ENCODE results near the gene PAX3. TPM values are rescaled to one million over a fixed set of nuclear protein-coding genes. Genes with fewer than 3 reads are reported as not detected.
A peak's percentile ranks its signal among the peaks of the same experiment; 100 is the strongest.

The PAX3 gene
- total and polyA plus RNA-seq, 9 donors = 0.19 to 2.2 (median 0.45) TPM

GRCh38 chr2:222242532-222242931, 56.3 kb downstream of the PAX3 start:
- no peak overlapping the region for H3K4me3 ChIP-seq (ENCODE audit: low read length)
- no peaks in the 10 kb centered on the region for H3K9me3 ChIP-seq (replicated peaks; ENCODE audit: control insufficient read depth, low read depth, low read length)
- DNase-seq = no peak
- H3K27me3 ChIP-seq (ENCODE audit: control insufficient read depth, insufficient read depth, low read length) = peaks cover 14% of the 10 kb centered on the region
- no peaks in the 10 kb centered on the region for H3K36me3 ChIP-seq (ENCODE audit: control insufficient read depth, insufficient read depth, low read length)
- no peak overlapping the region for H3K27ac ChIP-seq (ENCODE audit: low read length)
- H3K4me1 ChIP-seq (ENCODE audit: control insufficient read depth, insufficient read depth, low read length) = no peaks in the 10 kb centered on the region

- Histone ChIP-seq H3K36me3 (ENCODE audit: control insufficient read depth, insufficient read depth, low read length) (no peaks in the 10 kb centered on the region), H3K27ac (ENCODE audit: low read length) (no peak overlapping the region), H3K4me3 (ENCODE audit: low read length) (no peak overlapping the region), H3K27me3 (ENCODE audit: control insufficient read depth, insufficient read depth, low read length) (peaks cover 14% of the 10 kb centered on the region), H3K9me3 (replicated peaks; ENCODE audit: control insufficient read depth, low read depth, low read length) (no peaks in the 10 kb centered on the region), H3K4me1 (ENCODE audit: control insufficient read depth, insufficient read depth, low read length) (no peaks in the 10 kb centered on the region)
- WGBS (ENCODE audit: insufficient coverage) = 29% methylated on average over 1 of the region's 10 CpGs
- no peak for DNase-seq
Observed at GRCh38 chr2:222241128-222241870, 57.5 kb downstream of the PAX3 start.

DNA sequence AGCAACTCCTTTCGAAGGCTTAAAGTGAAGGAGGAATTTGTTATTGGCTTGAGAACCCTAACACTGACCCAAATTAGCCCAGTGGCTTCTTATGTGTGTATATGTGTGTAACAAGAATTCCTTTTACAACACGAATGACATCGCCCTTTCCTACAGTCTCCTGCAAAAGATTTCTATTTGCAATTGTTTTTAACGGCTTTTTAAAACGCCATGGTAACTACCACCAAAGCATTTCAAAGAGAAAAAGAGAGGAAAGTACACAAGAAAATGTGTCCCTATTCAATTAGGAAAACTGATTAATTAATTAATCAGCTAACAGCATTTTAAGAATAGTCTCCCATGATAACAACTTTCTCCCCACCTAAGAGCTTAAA, 58.1 kb downstream of the PAX3 start:
- Histone ChIP-seq H3K36me3 (ENCODE audit: control insufficient read depth, insufficient read depth, low read length) (no peaks in the 10 kb centered on the region), H3K4me3 (ENCODE audit: low read length) (no peak overlapping the region), H3K27ac (ENCODE audit: low read length) (no peak overlapping the region), H3K27me3 (ENCODE audit: control insufficient read depth, insufficient read depth, low read length) (peaks cover 14% of the 10 kb centered on the region), H3K9me3 (replicated peaks; ENCODE audit: control insufficient read depth, low read depth, low read length) (no peaks in the 10 kb centered on the region), H3K4me1 (ENCODE audit: control insufficient read depth, insufficient read depth, low read length) (no peaks in the 10 kb centered on the region)
- no CpG with 5 or more reads among the region's 5 CpGs for WGBS (ENCODE audit: insufficient coverage)
- DNase-seq = no peak

DNA sequence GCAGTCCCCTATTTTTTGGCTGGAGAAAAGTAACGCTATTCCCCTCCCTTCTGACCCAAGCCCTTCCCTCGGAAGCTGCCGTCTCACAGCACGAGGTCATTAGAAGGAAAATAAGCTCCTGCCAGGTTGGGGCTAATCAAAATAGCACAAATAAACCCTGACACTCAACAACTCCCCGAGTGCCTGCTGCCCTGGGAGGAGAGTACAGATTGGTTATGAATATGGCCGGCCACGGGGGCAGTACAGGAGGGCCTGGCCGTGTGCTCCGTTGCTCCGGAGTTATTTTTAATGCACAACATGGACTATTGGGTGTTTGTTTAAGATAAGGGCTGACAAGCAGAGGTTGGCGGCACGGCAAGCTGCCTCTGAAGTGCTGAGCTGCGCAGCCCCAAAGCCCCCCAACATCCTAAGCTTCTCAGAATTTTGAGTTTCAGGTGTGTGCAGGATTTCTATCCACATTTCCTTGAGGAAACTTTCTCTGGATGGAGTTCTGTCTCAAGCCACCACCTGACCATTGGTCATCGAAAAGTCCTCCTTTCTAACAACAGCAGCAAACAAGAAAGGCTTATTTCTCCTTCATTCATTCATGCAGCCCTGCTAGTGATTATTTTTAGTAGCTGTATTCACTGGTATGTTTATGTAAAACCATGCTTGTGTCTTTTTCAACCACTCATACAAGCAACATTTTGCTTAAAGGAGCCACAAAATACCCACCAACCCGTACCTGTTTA, 58.7 kb downstream of the PAX3 start:
- Histone ChIP-seq H3K27me3 (ENCODE audit: control insufficient read depth, insufficient read depth, low read length) (peaks cover 14% of the 10 kb centered on the region), H3K4me3 (ENCODE audit: low read length) (no peak overlapping the region), H3K36me3 (ENCODE audit: control insufficient read depth, insufficient read depth, low read length) (no peaks in the 10 kb centered on the region), H3K9me3 (replicated peaks; ENCODE audit: control insufficient read depth, low read depth, low read length) (no peaks in the 10 kb centered on the region), H3K27ac (ENCODE audit: low read length) (no peak overlapping the region), H3K4me1 (ENCODE audit: control insufficient read depth, insufficient read depth, low read length) (no peaks in the 10 kb centered on the region)
- WGBS (ENCODE audit: insufficient coverage) = 25% methylated on average over 7 of the region's 15 CpGs
- no peak for DNase-seq

DNA sequence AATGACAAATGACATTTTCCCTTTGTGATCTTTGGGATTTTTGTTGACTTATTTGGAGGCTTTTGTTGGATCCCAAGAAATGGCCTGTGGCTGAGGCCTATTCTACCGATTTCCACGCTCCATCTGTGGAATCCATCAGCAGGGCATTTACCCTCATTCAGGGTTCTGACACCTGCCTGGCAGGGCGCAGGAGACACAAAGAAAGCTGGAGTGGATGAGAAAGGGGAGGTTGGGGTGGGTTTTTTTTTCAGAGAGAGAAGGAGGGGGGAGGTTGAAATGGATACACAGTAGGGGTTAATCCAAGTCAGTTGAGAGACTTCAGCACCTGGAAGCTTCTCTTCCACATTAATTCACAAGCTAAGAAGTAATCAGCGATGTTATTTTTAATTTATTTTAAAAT, 59.7 kb downstream of the PAX3 start:
- DNase-seq = no peak
- Histone ChIP-seq H3K9me3 (replicated peaks; ENCODE audit: control insufficient read depth, low read depth, low read length) (no peaks in the 10 kb centered on the region), H3K27me3 (ENCODE audit: control insufficient read depth, insufficient read depth, low read length) (peaks cover 14% of the 10 kb centered on the region), H3K4me1 (ENCODE audit: control insufficient read depth, insufficient read depth, low read length) (no peaks in the 10 kb centered on the region), H3K4me3 (ENCODE audit: low read length) (no peak overlapping the region), H3K27ac (ENCODE audit: low read length) (no peak overlapping the region), H3K36me3 (ENCODE audit: control insufficient read depth, insufficient read depth, low read length) (no peaks in the 10 kb centered on the region)
- 50% methylated on average over 2 of the region's 4 CpGs for WGBS (ENCODE audit: insufficient coverage)

DNA sequence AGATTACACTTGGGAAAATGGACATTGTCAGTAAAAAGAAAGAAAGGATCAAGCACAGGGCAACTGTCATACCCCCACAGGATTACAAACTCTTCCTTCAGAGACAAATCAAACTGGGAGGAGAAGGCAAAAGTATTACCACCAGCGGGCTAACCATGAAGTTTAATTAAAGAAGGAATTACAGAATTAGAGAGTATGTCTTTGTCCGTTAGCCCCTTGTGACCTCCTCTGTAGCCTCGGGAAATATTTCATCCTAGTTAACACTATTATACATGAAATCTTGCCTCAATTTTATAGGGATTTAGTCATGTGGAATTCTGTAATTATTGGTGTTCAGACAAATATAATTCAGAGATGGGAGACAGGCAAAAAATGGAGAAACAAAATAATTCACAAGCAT, 60.7 kb downstream of the PAX3 start:
- H3K9me3 ChIP-seq (replicated peaks; ENCODE audit: control insufficient read depth, low read depth, low read length) = no peaks in the 10 kb centered on the region
- H3K36me3 ChIP-seq (ENCODE audit: control insufficient read depth, insufficient read depth, low read length) = no peaks in the 10 kb centered on the region
- DNase-seq = no peak
- no peak overlapping the region for H3K27ac ChIP-seq (ENCODE audit: low read length)
- H3K4me3 ChIP-seq (ENCODE audit: low read length) = no peak overlapping the region
- no CpG with 5 or more reads among the region's 3 CpGs for WGBS (ENCODE audit: insufficient coverage)
- H3K27me3 ChIP-seq (ENCODE audit: control insufficient read depth, insufficient read depth, low read length) = peaks cover 14% of the 10 kb centered on the region
- H3K4me1 ChIP-seq (ENCODE audit: control insufficient read depth, insufficient read depth, low read length) = no peaks in the 10 kb centered on the region

GRCh38 chr2:222232839-222233238, 66.0 kb downstream of the PAX3 start:
- Histone ChIP-seq H3K4me1 (ENCODE audit: control insufficient read depth, insufficient read depth, low read length) (no peaks in the 10 kb centered on the region), H3K9me3 (replicated peaks; ENCODE audit: control insufficient read depth, low read depth, low read length) (no peaks in the 10 kb centered on the region), H3K4me3 (ENCODE audit: low read length) (no peak overlapping the region), H3K27me3 (ENCODE audit: control insufficient read depth, insufficient read depth, low read length) (no peaks in the 10 kb centered on the region), H3K27ac (ENCODE audit: low read length) (no peak overlapping the region), H3K36me3 (ENCODE audit: control insufficient read depth, insufficient read depth, low read length) (no peaks in the 10 kb centered on the region)
- DNase-seq = peak; percentile 8

DNA sequence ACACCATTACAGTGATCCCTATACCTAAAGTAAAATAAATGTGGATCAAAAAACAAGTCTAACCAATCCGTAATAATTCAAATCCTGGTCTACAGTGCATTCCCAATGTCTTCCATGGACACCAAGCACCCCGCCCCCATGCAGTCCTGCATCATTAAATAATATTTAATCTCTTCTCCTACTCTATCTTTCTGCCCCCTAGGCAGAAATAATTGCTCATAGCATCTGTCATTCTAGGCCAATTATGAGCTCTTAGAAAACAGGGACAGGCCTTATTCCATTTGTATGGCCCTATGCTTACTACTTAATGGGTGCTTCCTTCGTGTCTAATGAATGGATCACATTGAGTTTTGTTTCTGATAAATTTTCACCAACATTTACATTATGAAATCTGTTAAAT, 66.4 kb downstream of the PAX3 start:
- no peaks in the 10 kb centered on the region for H3K27me3 ChIP-seq (ENCODE audit: control insufficient read depth, insufficient read depth, low read length)
- no peak for DNase-seq
- no peaks in the 10 kb centered on the region for H3K9me3 ChIP-seq (replicated peaks; ENCODE audit: control insufficient read depth, low read depth, low read length)
- H3K27ac ChIP-seq (ENCODE audit: low read length) = no peak overlapping the region
- no peak overlapping the region for H3K4me3 ChIP-seq (ENCODE audit: low read length)
- H3K4me1 ChIP-seq (ENCODE audit: control insufficient read depth, insufficient read depth, low read length) = no peaks in the 10 kb centered on the region
- H3K36me3 ChIP-seq (ENCODE audit: control insufficient read depth, insufficient read depth, low read length) = no peaks in the 10 kb centered on the region
- WGBS (ENCODE audit: insufficient coverage) = 100% methylated on average over 2 of the region's 3 CpGs

DNA sequence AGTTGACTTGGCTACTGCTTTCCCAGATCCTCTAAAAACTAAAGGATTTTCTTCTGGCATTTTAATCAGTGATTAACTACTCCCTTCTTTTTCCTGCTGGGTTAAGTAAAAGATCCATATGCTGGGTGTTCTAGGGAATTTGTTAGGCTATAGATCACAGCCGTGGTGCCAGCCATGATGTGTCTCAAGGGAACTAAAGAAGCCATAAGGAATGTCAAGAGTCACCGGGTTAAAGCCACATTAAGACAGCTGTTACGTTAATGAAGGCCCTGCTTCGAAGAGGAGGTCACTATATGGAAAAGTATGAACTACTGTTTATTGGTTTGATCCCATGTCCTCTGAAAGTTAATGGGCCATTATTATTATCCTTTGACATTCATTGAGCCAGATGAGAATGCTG, 70.7 kb downstream of the PAX3 start:
- no peaks in the 10 kb centered on the region for H3K36me3 ChIP-seq (ENCODE audit: control insufficient read depth, insufficient read depth, low read length)
- no peak for DNase-seq
- H3K4me1 ChIP-seq (ENCODE audit: control insufficient read depth, insufficient read depth, low read length) = no peaks in the 10 kb centered on the region
- WGBS (ENCODE audit: insufficient coverage) = 0% methylated on average over 2 of the region's 4 CpGs
- no peak overlapping the region for H3K4me3 ChIP-seq (ENCODE audit: low read length)
- H3K9me3 ChIP-seq (replicated peaks; ENCODE audit: control insufficient read depth, low read depth, low read length) = no peaks in the 10 kb centered on the region
- H3K27ac ChIP-seq (ENCODE audit: low read length) = no peak overlapping the region
- H3K27me3 ChIP-seq (ENCODE audit: control insufficient read depth, insufficient read depth, low read length) = no peaks in the 10 kb centered on the region

GRCh38 chr2:222218786-222219185, 80.0 kb downstream of the PAX3 start:
- H3K36me3 ChIP-seq (ENCODE audit: control insufficient read depth, insufficient read depth, low read length) = no peaks in the 10 kb centered on the region
- no peaks in the 10 kb centered on the region for H3K9me3 ChIP-seq (replicated peaks; ENCODE audit: control insufficient read depth, low read depth, low read length)
- 69% methylated on average over 2 of the region's 6 CpGs for WGBS (ENCODE audit: insufficient coverage)
- H3K4me1 ChIP-seq (ENCODE audit: control insufficient read depth, insufficient read depth, low read length) = no peaks in the 10 kb centered on the region
- no peaks in the 10 kb centered on the region for H3K27me3 ChIP-seq (ENCODE audit: control insufficient read depth, insufficient read depth, low read length)
- no peak overlapping the region for H3K4me3 ChIP-seq (ENCODE audit: low read length)
- DNase-seq = no peak
- H3K27ac ChIP-seq (ENCODE audit: low read length) = no peak overlapping the region

Measured in muscle of leg (tissue), 11 donors.